Right atrium auricular region (tissue), 2 donors: Measurements from ENCODE around the gene TMEM271. TPM values are rescaled to one million over a fixed set of nuclear protein-coding genes. Genes with fewer than 3 reads are reported as not detected.

Source experiments
- DNase-seq: peaks from one replicate; pipeline ENCODE4 v3.0.0-alpha.2; 2019; ENCODE audit warnings: low spot score
- H3K27ac ChIP-seq, 2 donors: fragments of 200-600 bp; sonication (generic); 1 replicate in 1 of 2; 2 replicates in 1 of 2; pipeline ENCODE4 v1.5.1; 2016 to 2019
- H3K27me3 ChIP-seq, 2 donors: fragments of 200-600 bp; sonication (generic); one replicate each; pipeline versions ENCODE4 v1.5.1 to v1.6.0; 2017 to 2019
- H3K36me3 ChIP-seq: fragments of 200-600 bp; sonication (generic); one replicate; pipeline ENCODE4 v1.5.1; 2016
- H3K4me1 ChIP-seq, 2 donors: fragments of 200-600 bp; sonication (generic); one replicate each; pipeline versions ENCODE4 v1.5.1 to v1.6.0; 2017 to 2019
- H3K4me3 ChIP-seq, 2 donors: fragments of 200-600 bp; sonication (generic); 1 replicate in 1 of 2; 2 replicates in 1 of 2; pipeline ENCODE4 v1.5.1; 2017 to 2019; ENCODE audit warnings: mild to moderate bottlenecking in 1 of 2, moderate library complexity in 1 of 2
- H3K9me3 ChIP-seq, 2 donors: fragments of 200-600 bp; sonication (generic); one replicate each; pipeline ENCODE4 v1.5.1; 2019
- CTCF ChIP-seq, 2 donors: fragments of 200-600 bp; sonication (generic); IDR thresholded peaks; one replicate each; pipeline ENCODE4 v1.5.1; 2019; ENCODE audit warnings: antibody characterized with exemption in 2 of 2
- total RNA-seq, 2 donors: library from RNA; depleted of rRNA; stranded (reverse); fragments of >200 nt; gene quantifications; one replicate each; pipeline ENCODE4 v1.1.0, GENCODE V29; 2016

TMEM271 gene
- total RNA-seq, 2 donors from 2014 or later, result not detected

DNA sequence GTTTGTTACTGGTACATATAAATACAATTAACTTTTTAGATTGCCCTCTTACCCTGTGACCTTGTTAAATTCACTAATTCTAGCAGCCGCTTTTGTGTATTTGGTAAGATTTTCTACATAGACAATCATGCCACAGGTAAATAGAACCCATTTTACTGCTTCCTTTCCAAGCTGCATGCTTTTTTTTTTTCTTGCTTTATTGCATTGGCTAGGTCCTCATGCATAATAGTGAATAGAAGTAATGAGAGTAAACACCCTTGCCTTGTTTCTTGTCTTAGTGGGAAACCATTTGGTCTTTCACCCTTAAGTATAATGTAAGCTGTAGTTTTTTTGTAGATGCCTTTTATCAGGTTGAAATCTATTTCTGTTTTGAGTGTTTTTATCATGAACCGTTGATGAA, 7.7 kb upstream of the TMEM271 start:
- peaks cover 0 to 8% of the 10 kb centered on the region in 2 donors for H3K27me3 ChIP-seq
- peaks cover 0 to 20% of the 10 kb centered on the region in 2 donors for H3K9me3 ChIP-seq
- no peak for DNase-seq
- H3K27ac ChIP-seq, result no peak overlapping the region
- no peak for TF ChIP-seq CTCF (IDR thresholded peaks at IDR 0.05)
- H3K4me3 ChIP-seq, result no peak overlapping the region
- H3K36me3 ChIP-seq, result no peaks in the 10 kb centered on the region
- H3K4me1 ChIP-seq, result no peaks in the 10 kb centered on the region

- DNase-seq, result no peak
- no peak for TF ChIP-seq CTCF (IDR thresholded peaks at IDR 0.05)
- no peaks in the 10 kb centered on the region for H3K36me3 ChIP-seq
- H3K4me3 ChIP-seq, result no peak overlapping the region
- H3K9me3 ChIP-seq, result peaks cover 0 to 20% of the 10 kb centered on the region in 2 donors
- H3K27me3 ChIP-seq, result peaks cover 0 to 15% of the 10 kb centered on the region in 2 donors
- no peak overlapping the region for H3K27ac ChIP-seq
- H3K4me1 ChIP-seq, result peaks cover 0 to 9% of the 10 kb centered on the region in 2 donors
These were observed 5.8 kb upstream of the TMEM271 start for GRCh38 chr4:581753-582361.

GRCh38 chr4:581181-581580, 5.1 kb upstream of the TMEM271 start:
- Histone ChIP-seq H3K4me3 (no peak overlapping the region), H3K27me3 (peaks cover 0 to 18% of the 10 kb centered on the region in 2 donors)

GRCh38 chr4:579543-580175, 3.6 kb upstream of the TMEM271 start:
- Histone ChIP-seq H3K4me1 (peaks cover 0 to 15% of the 10 kb centered on the region in 2 donors), H3K4me3 (no peak overlapping the region), H3K27ac (no peak overlapping the region), H3K36me3 (no peaks in the 10 kb centered on the region), H3K9me3 (peaks cover 0 to 18% of the 10 kb centered on the region in 2 donors), H3K27me3 (peaks cover 2 to 20% of the 10 kb centered on the region in 2 donors)
- no peak for DNase-seq
- no peak for TF ChIP-seq CTCF (IDR thresholded peaks at IDR 0.05)

More at GRCh38 chr4:581181-581580, 5.1 kb upstream of the TMEM271 start:
- no peak overlapping the region for H3K27ac ChIP-seq
- no peak for TF ChIP-seq CTCF (IDR thresholded peaks at IDR 0.05)
- H3K4me1 ChIP-seq, result peaks cover 0 to 13% of the 10 kb centered on the region in 2 donors
- H3K9me3 ChIP-seq, result peaks cover 0 to 20% of the 10 kb centered on the region in 2 donors
- no peaks in the 10 kb centered on the region for H3K36me3 ChIP-seq
- DNase-seq, result no peak

GRCh38 chr4:578451-579443, 2.7 kb upstream of the TMEM271 start:
- no peak overlapping the region for H3K27ac ChIP-seq
- no peak overlapping the region for H3K4me3 ChIP-seq
- no peak for DNase-seq
- H3K27me3 ChIP-seq, result peaks cover 8 to 29% of the 10 kb centered on the region in 2 donors
- H3K4me1 ChIP-seq, result peaks cover 0 to 18% of the 10 kb centered on the region in 2 donors
- H3K36me3 ChIP-seq, result no peaks in the 10 kb centered on the region
- peaks cover 0 to 9% of the 10 kb centered on the region in 2 donors for H3K9me3 ChIP-seq
- no peak for TF ChIP-seq CTCF (IDR thresholded peaks at IDR 0.05)
